HEK293 (cell line): ENCODE measurements around the gene SLC25A47.

Source experiments
- CTCF ChIA-PET: fragments of 350-600 bp; formaldehyde crosslinking; extraction: SDS; loops from one replicate; lab custom pipeline; 2021; ENCODE audit warnings: antibody characterized with exemption; lab: Yijun Ruan, JAX
- POLR2A ChIA-PET: fragments of 300-600 bp; formaldehyde crosslinking; extraction: SDS; loops from one replicate; lab custom pipeline; 2020; ENCODE audit warnings: antibody characterized with exemption, inconsistent platforms; lab: Yijun Ruan, JAX
- H3K27ac ChIP-seq: fragments of 200-500 bp; sonication (Bioruptor generic); 2 replicates; pipeline ENCODE4 v1.5.1; 2014; ENCODE audit warnings: low read depth, low read length, control low read depth, inconsistent platforms; ENCODE audit errors: extremely low read depth
- H3K36me3 ChIP-seq, 2 experiments: fragments of 200-500 bp in 1 of 2; sonication (Bioruptor generic) in 1 of 2; 1 replicate in 1 of 2; 2 replicates in 1 of 2; pipeline ENCODE4 v1.5.1; 2014 to 2017; ENCODE audit warnings: inconsistent platforms in 2 of 2, low read length in 2 of 2; ENCODE audit not compliant: control insufficient read depth in 2 of 2, insufficient read depth in 1 of 2
- H3K4me1 ChIP-seq: fragments of 200-500 bp; sonication (Bioruptor generic); 2 replicates; pipeline ENCODE4 v1.5.1; 2014; ENCODE audit warnings: mild to moderate bottlenecking, low read length, inconsistent platforms; ENCODE audit not compliant: control insufficient read depth, insufficient read depth
- H3K4me3 ChIP-seq: 2 replicates; pipeline ENCODE4 v1.5.1; 2011; ENCODE audit warnings: low read depth, mild to moderate bottlenecking, control low read depth, low read length, moderate library complexity
- H3K9me3 ChIP-seq: fragments of 200-500 bp; sonication (Bioruptor generic); 2 replicates; pipeline ENCODE4 v1.5.1; 2014; ENCODE audit warnings: low read depth, low read length, inconsistent platforms; ENCODE audit not compliant: control insufficient read depth, insufficient read depth
- EGR2 ChIP-seq: fragments of 450-650 bp; formaldehyde crosslinking; IDR thresholded peaks from 2 replicates; pipeline ENCODE4 v1.5.1; 2016; ENCODE audit warnings: low read depth, missing biosample characterization, missing genetic modification characterization
- PRDM10 ChIP-seq: fragments of 450-650 bp; formaldehyde crosslinking; IDR thresholded peaks from 2 replicates; pipeline ENCODE4 v1.5.1; 2016; ENCODE audit warnings: missing biosample characterization, missing genetic modification characterization
- REPIN1 ChIP-seq: fragments of 450-650 bp; formaldehyde crosslinking; IDR thresholded peaks from 2 replicates; pipeline ENCODE4 v1.5.1; 2017; ENCODE audit warnings: missing biosample characterization, missing genetic modification characterization, low read depth
- SP2 ChIP-seq: fragments of 450-650 bp; formaldehyde crosslinking; IDR thresholded peaks from 2 replicates; pipeline ENCODE4 v1.5.1; 2016; ENCODE audit warnings: missing biosample characterization, missing genetic modification characterization
- ZBTB44 ChIP-seq: fragments of 450-650 bp; IDR thresholded peaks from 2 replicates; pipeline ENCODE4 v1.5.1; 2018; ENCODE audit warnings: missing biosample characterization, mild to moderate bottlenecking, missing genetic modification characterization
- ZFHX2 ChIP-seq: fragments of 450-650 bp; formaldehyde crosslinking; conservative IDR thresholded peaks from 2 replicates; pipeline ENCODE4 v1.5.1; 2016; ENCODE audit warnings: missing biosample characterization, missing genetic modification characterization
- ZNF146 ChIP-seq: fragments of 450-650 bp; formaldehyde crosslinking; IDR thresholded peaks from 2 replicates; pipeline ENCODE4 v1.5.1; 2016; ENCODE audit warnings: missing biosample characterization, missing genetic modification characterization
- ZNF202 ChIP-seq: fragments of 450-650 bp; formaldehyde crosslinking; IDR thresholded peaks from 2 replicates; pipeline ENCODE4 v1.5.1; 2016; ENCODE audit warnings: missing biosample characterization, missing genetic modification characterization, borderline replicate concordance
- ZNF280D ChIP-seq: fragments of 450-650 bp; formaldehyde crosslinking; IDR thresholded peaks from 2 replicates; pipeline ENCODE4 v1.5.1; 2016; ENCODE audit warnings: missing biosample characterization, missing genetic modification characterization
- ZNF426 ChIP-seq: fragments of 450-650 bp; formaldehyde crosslinking; IDR thresholded peaks from 2 replicates; pipeline ENCODE4 v1.5.1; 2017; ENCODE audit warnings: missing biosample characterization, missing genetic modification characterization, mild to moderate bottlenecking, inconsistent platforms, moderate library complexity
- ZNF518A ChIP-seq: fragments of 450-650 bp; formaldehyde crosslinking; conservative IDR thresholded peaks from 2 replicates; pipeline ENCODE4 v1.5.1; 2016; ENCODE audit warnings: low read depth, missing biosample characterization, missing genetic modification characterization
- ZNF560 ChIP-seq: fragments of 450-650 bp; formaldehyde crosslinking; IDR thresholded peaks from 2 replicates; pipeline ENCODE4 v1.5.1; 2017; ENCODE audit warnings: missing biosample characterization, missing genetic modification characterization, borderline replicate concordance
- ZNF654 ChIP-seq: fragments of 450-650 bp; formaldehyde crosslinking; IDR thresholded peaks from 2 replicates; pipeline ENCODE4 v1.5.1; 2016; ENCODE audit warnings: low read depth, missing biosample characterization, missing genetic modification characterization
- ZNF707 ChIP-seq: fragments of 450-650 bp; formaldehyde crosslinking; IDR thresholded peaks from 2 replicates; pipeline ENCODE4 v1.5.1; 2016; ENCODE audit warnings: missing biosample characterization, missing genetic modification characterization
- ZNF747 ChIP-seq: fragments of 450-650 bp; formaldehyde crosslinking; IDR thresholded peaks from 2 replicates; pipeline ENCODE4 v1.5.1; 2016; ENCODE audit warnings: missing biosample characterization, missing genetic modification characterization
- ZNF785 ChIP-seq: fragments of 450-650 bp; formaldehyde crosslinking; IDR thresholded peaks from 2 replicates; pipeline ENCODE4 v1.5.1; 2016; ENCODE audit warnings: missing biosample characterization, missing genetic modification characterization
- ZSCAN5A ChIP-seq: fragments of 450-650 bp; formaldehyde crosslinking; IDR thresholded peaks from 2 replicates; pipeline ENCODE4 v1.5.1; 2016; ENCODE audit warnings: missing biosample characterization, missing genetic modification characterization

SLC25A47 gene

GRCh38 chr14:100322138-100322957, 791 bp upstream of the SLC25A47 start (continued):
- no peak for TF ChIP-seq ZNF280D (tag by site-specific recombination)
- TF ChIP-seq SP2 (tag by site-specific recombination): no peak
- TF ChIP-seq ZNF747 (tag by site-specific recombination): no peak
- TF ChIP-seq ZNF785 (tag by site-specific recombination): no peak
- no peak for TF ChIP-seq ZBTB44
- no peak for TF ChIP-seq PRDM10 (tag by site-specific recombination)
- TF ChIP-seq, all 188 proteins: peak for 0

GRCh38 chr14:100323942-100324307, 786 bp downstream of the SLC25A47 start:
- Histone ChIP-seq H3K9me3 (no peaks in the 10 kb centered on the region), H3K36me3 (no peaks in the 10 kb centered on the region), H3K4me3 (no peak overlapping the region), H3K27ac (no peak overlapping the region), H3K4me1 (no peaks in the 10 kb centered on the region)
- POLR2A ChIA-PET: no interaction called here
- TF ChIP-seq ZNF654: no peak
- TF ChIP-seq EGR2 (tag by site-specific recombination): peak; percentile 91
- no peak for TF ChIP-seq ZNF146 (tag by site-specific recombination)
- TF ChIP-seq ZNF560: no peak
- no peak for TF ChIP-seq ZSCAN5A (tag by site-specific recombination)
- no peak for TF ChIP-seq REPIN1
- TF ChIP-seq ZNF202 (tag by site-specific recombination): no peak
- no peak for TF ChIP-seq ZNF707 (tag by site-specific recombination)
- TF ChIP-seq ZNF518A: no peak
- no peak for TF ChIP-seq ZNF426 (tag by site-specific recombination)
- peak; percentile 94 for TF ChIP-seq ZFHX2 (tag by site-specific recombination)
- CTCF ChIA-PET: interaction anchor here (0.7 kb wide), 1 partner anchor 445 kb away, joined by 3 read pairs; no protein-coding TSS in a partner anchor
